ENCODE data around the gene COMMD10.

COMMD10 gene

GRCh38 chr5:116046261-116046660 lies 38.6 kb upstream of the COMMD10 start:
- TF ChIP-seq, protein P1, sequence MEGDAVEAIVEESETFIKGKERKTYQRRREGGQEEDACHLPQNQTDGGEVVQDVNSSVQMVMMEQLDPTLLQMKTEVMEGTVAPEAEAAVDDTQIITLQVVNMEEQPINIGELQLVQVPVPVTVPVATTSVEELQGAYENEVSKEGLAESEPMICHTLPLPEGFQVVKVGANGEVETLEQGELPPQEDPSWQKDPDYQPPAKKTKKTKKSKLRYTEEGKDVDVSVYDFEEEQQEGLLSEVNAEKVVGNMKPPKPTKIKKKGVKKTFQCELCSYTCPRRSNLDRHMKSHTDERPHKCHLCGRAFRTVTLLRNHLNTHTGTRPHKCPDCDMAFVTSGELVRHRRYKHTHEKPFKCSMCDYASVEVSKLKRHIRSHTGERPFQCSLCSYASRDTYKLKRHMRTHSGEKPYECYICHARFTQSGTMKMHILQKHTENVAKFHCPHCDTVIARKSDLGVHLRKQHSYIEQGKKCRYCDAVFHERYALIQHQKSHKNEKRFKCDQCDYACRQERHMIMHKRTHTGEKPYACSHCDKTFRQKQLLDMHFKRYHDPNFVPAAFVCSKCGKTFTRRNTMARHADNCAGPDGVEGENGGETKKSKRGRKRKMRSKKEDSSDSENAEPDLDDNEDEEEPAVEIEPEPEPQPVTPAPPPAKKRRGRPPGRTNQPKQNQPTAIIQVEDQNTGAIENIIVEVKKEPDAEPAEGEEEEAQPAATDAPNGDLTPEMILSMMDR (conservative IDR thresholded peaks at IDR 0.05): no peak
- no peak for TF ChIP-seq ZFX (IDR thresholded peaks at IDR 0.05)
- H3K27ac ChIP-seq: no peak overlapping the region

DNA sequence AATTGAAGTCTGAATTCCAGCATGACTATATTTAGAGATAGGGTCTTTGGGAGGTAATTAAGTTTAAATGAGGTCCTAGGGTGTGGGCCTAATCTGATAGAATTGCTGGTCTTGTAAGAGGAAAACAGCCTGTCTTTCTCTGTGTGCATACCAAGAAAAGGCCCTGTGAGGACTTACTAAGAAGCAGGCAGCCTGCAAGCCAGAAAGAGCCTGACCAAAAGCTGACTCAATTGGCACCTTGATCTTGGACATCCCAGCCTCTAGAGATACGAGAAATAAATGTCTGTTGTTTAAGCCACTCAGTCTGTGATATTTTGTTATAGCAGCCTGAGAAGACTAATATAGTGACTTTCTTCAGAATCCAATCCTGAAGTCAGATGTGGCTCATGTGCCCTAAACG lies 38.0 kb upstream of the COMMD10 start:
- no peak for TF ChIP-seq ZFX (IDR thresholded peaks at IDR 0.05)
- TF ChIP-seq, protein P1 (conservative IDR thresholded peaks at IDR 0.05): no peak
- no peak overlapping the region for H3K27ac ChIP-seq

DNA sequence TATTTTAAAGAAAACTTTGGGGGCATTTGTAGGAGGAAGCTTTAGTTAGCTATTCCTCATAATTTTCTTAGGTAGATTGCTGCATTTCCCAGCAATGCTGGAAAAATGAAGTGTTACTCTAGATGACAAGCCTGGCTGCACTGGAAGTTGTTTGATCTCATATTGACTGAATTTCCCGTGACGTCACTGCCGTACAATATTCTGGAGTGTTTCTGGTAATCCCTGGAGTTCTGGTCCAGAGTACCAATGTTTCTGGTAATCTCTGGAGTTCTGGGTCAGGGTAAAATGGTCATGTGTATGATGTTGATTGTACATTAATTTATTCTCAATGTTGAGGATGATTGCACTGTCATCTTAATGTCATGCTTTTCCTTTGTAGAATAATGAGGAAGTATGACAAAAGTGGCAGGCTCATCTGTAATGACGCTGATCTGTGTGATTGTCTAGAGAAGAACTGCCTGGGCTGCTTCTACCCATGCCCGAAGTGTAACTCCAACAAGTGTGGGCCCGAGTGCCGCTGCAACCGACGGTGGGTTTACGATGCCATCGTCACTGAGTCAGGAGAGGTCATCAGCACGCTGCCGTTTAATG lies 26.4 kb upstream of the COMMD10 start:
- TF ChIP-seq ZFX (IDR thresholded peaks at IDR 0.05): no peak
- TF ChIP-seq, protein P1 (conservative IDR thresholded peaks at IDR 0.05): no peak
- no peak overlapping the region for H3K27ac ChIP-seq

GRCh38 chr5:116062352-116062751 lies 22.5 kb upstream of the COMMD10 start:
- TF ChIP-seq, protein P1 (conservative IDR thresholded peaks at IDR 0.05): peak; percentile 17; the same call in 1 of the 2 replicates
- no peak for TF ChIP-seq ZFX (IDR thresholded peaks at IDR 0.05)
- no peak overlapping the region for H3K27ac ChIP-seq

DNA sequence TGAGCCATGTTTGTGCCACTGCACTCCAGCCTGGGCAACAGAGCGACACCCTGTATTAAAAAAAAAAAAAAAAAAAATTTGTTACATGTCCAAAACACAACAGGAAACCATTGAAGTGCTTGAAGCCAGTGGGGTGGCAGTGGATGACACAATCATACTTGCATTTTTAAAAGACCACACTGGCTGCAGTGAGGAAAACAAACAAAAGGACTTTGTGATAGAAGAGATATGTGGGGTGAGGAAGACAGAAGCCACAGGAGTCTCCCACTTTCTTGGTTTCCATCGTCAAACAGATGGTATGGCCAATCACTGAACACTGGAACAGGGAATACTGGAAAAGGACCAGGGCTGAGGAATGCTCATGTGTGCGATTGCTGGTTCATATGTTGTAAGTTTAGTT lies 20.9 kb upstream of the COMMD10 start:
- TF ChIP-seq, protein P1 (conservative IDR thresholded peaks at IDR 0.05): no peak
- no peak for TF ChIP-seq ZFX (IDR thresholded peaks at IDR 0.05)
- no peak overlapping the region for H3K27ac ChIP-seq

DNA sequence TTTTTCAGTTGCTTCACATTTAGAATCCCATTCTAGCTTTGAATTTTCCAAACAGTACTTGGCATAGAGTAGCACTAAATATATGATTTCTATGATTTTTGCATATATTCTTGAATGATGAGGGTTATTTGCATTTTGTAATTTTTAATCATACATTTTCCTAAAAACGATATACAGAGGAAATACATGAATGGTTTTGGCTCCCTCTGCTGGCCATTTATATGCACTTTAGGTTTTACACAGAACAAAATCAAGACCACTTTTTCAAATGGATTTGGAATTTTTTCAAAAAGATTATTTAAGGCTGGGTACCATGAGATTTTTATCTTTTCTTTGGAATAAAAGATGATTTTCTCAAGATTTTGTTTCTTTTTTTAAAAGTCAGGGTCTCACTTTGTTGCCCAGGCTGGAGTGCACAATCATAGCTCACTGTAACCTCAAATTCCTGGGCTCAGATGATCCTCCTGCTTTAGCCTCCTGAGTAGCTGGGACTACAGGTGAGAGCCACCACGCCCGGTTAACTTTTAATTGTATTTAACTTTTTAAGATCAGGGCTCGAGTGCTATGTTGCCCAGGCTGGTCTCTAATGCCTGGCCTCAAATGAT lies 16.7 kb upstream of the COMMD10 start:
- no peak overlapping the region for H3K27ac ChIP-seq
- TF ChIP-seq, protein P1 (conservative IDR thresholded peaks at IDR 0.05): peak; percentile 91
- no peak for TF ChIP-seq ZFX (IDR thresholded peaks at IDR 0.05)

GRCh38 chr5:116071211-116071610 lies 13.6 kb upstream of the COMMD10 start:
- TF ChIP-seq ZFX (IDR thresholded peaks at IDR 0.05): no peak
- TF ChIP-seq, protein P1 (conservative IDR thresholded peaks at IDR 0.05): no peak
- no peak overlapping the region for H3K27ac ChIP-seq
